HEK293 (cell line): Measurements from ENCODE around the gene ZNF460.

Source experiments
- EGR2 ChIP-seq: fragments of 450-650 bp; formaldehyde crosslinking; IDR thresholded peaks from 2 replicates; pipeline ENCODE4 v1.5.1; 2016; ENCODE audit warnings: low read depth, missing biosample characterization, missing genetic modification characterization
- HIC1 ChIP-seq: fragments of 450-650 bp; formaldehyde crosslinking; IDR thresholded peaks from 2 replicates; pipeline ENCODE4 v1.5.1; 2016; ENCODE audit warnings: missing biosample characterization, missing genetic modification characterization
- KLF10 ChIP-seq: fragments of 450-650 bp; IDR thresholded peaks from 2 replicates; pipeline ENCODE4 v1.5.1; 2018; ENCODE audit warnings: missing biosample characterization, mild to moderate bottlenecking, missing genetic modification characterization
- WT1 ChIP-seq: fragments of 450-650 bp; formaldehyde crosslinking; IDR thresholded peaks from 2 replicates; pipeline ENCODE4 v1.5.1; 2016; ENCODE audit warnings: missing biosample characterization, missing genetic modification characterization
- ZBTB48 ChIP-seq: fragments of 450-650 bp; formaldehyde crosslinking; IDR thresholded peaks from 2 replicates; pipeline ENCODE4 v1.5.1; 2016; ENCODE audit warnings: missing biosample characterization, missing genetic modification characterization
- ZEB2 ChIP-seq: fragments of 450-650 bp; formaldehyde crosslinking; IDR thresholded peaks from 2 replicates; pipeline ENCODE4 v1.5.1; 2016; ENCODE audit warnings: missing biosample characterization, missing genetic modification characterization
- ZFP3 ChIP-seq: fragments of 450-650 bp; formaldehyde crosslinking; IDR thresholded peaks from 2 replicates; pipeline ENCODE4 v1.5.1; 2016; ENCODE audit warnings: low read depth, missing biosample characterization, missing genetic modification characterization
- ZFP41 ChIP-seq: fragments of 450-650 bp; formaldehyde crosslinking; IDR thresholded peaks from 2 replicates; pipeline ENCODE4 v1.5.1; 2016; ENCODE audit warnings: missing biosample characterization, missing genetic modification characterization, borderline replicate concordance
- ZNF146 ChIP-seq: fragments of 450-650 bp; formaldehyde crosslinking; IDR thresholded peaks from 2 replicates; pipeline ENCODE4 v1.5.1; 2016; ENCODE audit warnings: missing biosample characterization, missing genetic modification characterization
- ZNF16 ChIP-seq: fragments of 450-650 bp; formaldehyde crosslinking; IDR thresholded peaks from 2 replicates; pipeline ENCODE4 v1.5.1; 2016; ENCODE audit warnings: low read depth, missing biosample characterization, missing genetic modification characterization
- ZNF19 ChIP-seq: fragments of 450-650 bp; formaldehyde crosslinking; IDR thresholded peaks from 2 replicates; pipeline ENCODE4; 2016; ENCODE audit warnings: missing biosample characterization, missing genetic modification characterization, low read depth
- ZNF214 ChIP-seq: fragments of 450-650 bp; formaldehyde crosslinking; IDR thresholded peaks from 2 replicates; pipeline ENCODE4 v1.5.1; 2017; ENCODE audit warnings: missing biosample characterization, mild to moderate bottlenecking, missing genetic modification characterization, borderline replicate concordance
- ZNF221 ChIP-seq: fragments of 450-650 bp; formaldehyde crosslinking; IDR thresholded peaks from 2 replicates; pipeline ENCODE4 v1.5.1; 2017; ENCODE audit warnings: missing biosample characterization, missing genetic modification characterization, borderline replicate concordance
- ZNF223 ChIP-seq: fragments of 450-650 bp; formaldehyde crosslinking; IDR thresholded peaks from 2 replicates; pipeline ENCODE4 v1.5.1; 2016; ENCODE audit warnings: missing biosample characterization, missing genetic modification characterization
- ZNF23 ChIP-seq: fragments of 450-650 bp; formaldehyde crosslinking; IDR thresholded peaks from 2 replicates; pipeline ENCODE4 v1.5.1; 2016; ENCODE audit warnings: missing biosample characterization, missing genetic modification characterization, borderline replicate concordance
- ZNF311 ChIP-seq: fragments of 450-650 bp; formaldehyde crosslinking; IDR thresholded peaks from 2 replicates; pipeline ENCODE4 v1.5.1; 2017; ENCODE audit warnings: missing biosample characterization, missing genetic modification characterization, borderline replicate concordance
- ZNF341 ChIP-seq: fragments of 450-650 bp; formaldehyde crosslinking; IDR thresholded peaks from 2 replicates; pipeline ENCODE4; 2016; ENCODE audit warnings: low read depth, missing biosample characterization, missing genetic modification characterization
- ZNF350 ChIP-seq: fragments of 450-650 bp; formaldehyde crosslinking; IDR thresholded peaks from 2 replicates; pipeline ENCODE4 v1.5.0; 2017; ENCODE audit warnings: missing biosample characterization, mild to moderate bottlenecking, missing genetic modification characterization
- ZNF391 ChIP-seq: fragments of 450-650 bp; formaldehyde crosslinking; IDR thresholded peaks from 2 replicates; pipeline ENCODE4 v1.5.1; 2016; ENCODE audit warnings: low read depth, missing biosample characterization, missing genetic modification characterization, borderline replicate concordance
- ZNF416 ChIP-seq: fragments of 450-650 bp; formaldehyde crosslinking; IDR thresholded peaks from 2 replicates; pipeline ENCODE4 v1.5.1; 2016; ENCODE audit warnings: missing biosample characterization, missing genetic modification characterization
- ZNF488 ChIP-seq: fragments of 450-650 bp; formaldehyde crosslinking; IDR thresholded peaks from 2 replicates; pipeline ENCODE4 v1.5.1; 2016; ENCODE audit warnings: missing biosample characterization, missing genetic modification characterization
- ZNF548 ChIP-seq: fragments of 450-650 bp; formaldehyde crosslinking; IDR thresholded peaks from 2 replicates; pipeline ENCODE4 v1.5.1; 2016; ENCODE audit warnings: missing biosample characterization, missing genetic modification characterization
- ZNF561 ChIP-seq: fragments of 450-650 bp; IDR thresholded peaks from 2 replicates; pipeline ENCODE4 v1.5.1; 2018; ENCODE audit warnings: missing biosample characterization, missing genetic modification characterization, borderline replicate concordance
- ZNF701 ChIP-seq: fragments of 450-650 bp; formaldehyde crosslinking; IDR thresholded peaks from 2 replicates; pipeline ENCODE4 v1.5.1; 2016; ENCODE audit warnings: missing biosample characterization, missing genetic modification characterization
- ZNF76 ChIP-seq: fragments of 450-650 bp; formaldehyde crosslinking; IDR thresholded peaks from 2 replicates; pipeline ENCODE4; 2016; ENCODE audit warnings: low read depth, missing biosample characterization, missing genetic modification characterization, borderline replicate concordance
- TF ChIP-seq, protein P1 (sequence below): fragments of 450-650 bp; formaldehyde crosslinking; IDR thresholded peaks from 2 replicates; pipeline ENCODE4 v1.5.1; 2016; ENCODE audit warnings: missing biosample characterization, missing genetic modification characterization
- TF ChIP-seq, protein P2 (sequence below): fragments of 450-650 bp; IDR thresholded peaks from 2 replicates; pipeline ENCODE4 v1.5.1; 2018; ENCODE audit warnings: missing biosample characterization, missing genetic modification characterization
- TF ChIP-seq, protein P3 (sequence below): fragments of 450-650 bp; formaldehyde crosslinking; optimal IDR thresholded peaks from 2 replicates; pipeline ENCODE3; 2016; ENCODE audit warnings: missing biosample characterization, mild to moderate bottlenecking, missing genetic modification characterization
- TF ChIP-seq, protein P4 (sequence below): fragments of 450-650 bp; formaldehyde crosslinking; IDR thresholded peaks from 2 replicates; pipeline ENCODE4 v1.5.1; 2016; ENCODE audit warnings: missing biosample characterization, missing genetic modification characterization, low read depth

Gene ZNF460

GRCh38 chr19:57320180-57321084, 40.1 kb downstream of the ZNF460 start, which contains the start of gene ZNF543 (continued):
- TF ChIP-seq, protein P1, sequence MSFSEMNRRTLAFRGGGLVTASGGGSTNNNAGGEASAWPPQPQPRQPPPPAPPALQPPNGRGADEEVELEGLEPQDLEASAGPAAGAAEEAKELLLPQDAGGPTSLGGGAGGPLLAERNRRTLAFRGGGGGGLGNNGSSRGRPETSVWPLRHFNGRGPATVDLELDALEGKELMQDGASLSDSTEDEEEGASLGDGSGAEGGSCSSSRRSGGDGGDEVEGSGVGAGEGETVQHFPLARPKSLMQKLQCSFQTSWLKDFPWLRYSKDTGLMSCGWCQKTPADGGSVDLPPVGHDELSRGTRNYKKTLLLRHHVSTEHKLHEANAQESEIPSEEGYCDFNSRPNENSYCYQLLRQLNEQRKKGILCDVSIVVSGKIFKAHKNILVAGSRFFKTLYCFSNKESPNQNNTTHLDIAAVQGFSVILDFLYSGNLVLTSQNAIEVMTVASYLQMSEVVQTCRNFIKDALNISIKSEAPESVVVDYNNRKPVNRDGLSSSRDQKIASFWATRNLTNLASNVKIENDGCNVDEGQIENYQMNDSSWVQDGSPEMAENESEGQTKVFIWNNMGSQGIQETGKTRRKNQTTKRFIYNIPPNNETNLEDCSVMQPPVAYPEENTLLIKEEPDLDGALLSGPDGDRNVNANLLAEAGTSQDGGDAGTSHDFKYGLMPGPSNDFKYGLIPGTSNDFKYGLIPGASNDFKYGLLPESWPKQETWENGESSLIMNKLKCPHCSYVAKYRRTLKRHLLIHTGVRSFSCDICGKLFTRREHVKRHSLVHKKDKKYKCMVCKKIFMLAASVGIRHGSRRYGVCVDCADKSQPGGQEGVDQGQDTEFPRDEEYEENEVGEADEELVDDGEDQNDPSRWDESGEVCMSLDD (tag by site-specific recombination): no peak
- TF ChIP-seq ZNF701 (tag by site-specific recombination) (no peak), ZNF146 (no peak), ZNF214 (tag by site-specific recombination) (no peak), ZNF311 (tag by site-specific recombination) (no peak), WT1 (tag by site-specific recombination) (no peak), HIC1 (no peak), ZNF23 (no peak), ZNF223 (tag by site-specific recombination) (no peak), ZNF548 (tag by site-specific recombination) (no peak), ZNF416 (tag by site-specific recombination) (no peak), ZNF16 (no peak), ZNF350 (tag by site-specific recombination) (no peak), ZBTB48 (tag by site-specific recombination) (no peak), ZNF341 (tag by site-specific recombination) (peak; percentile 82), EGR2 (0 out of 2 replicates have a peak, but pooled peaks have one; percentile 25), ZNF488 (tag by site-specific recombination) (no peak), ZNF76 (peak; percentile 66), ZNF221 (tag by site-specific recombination) (no peak), ZNF391 (tag by site-specific recombination) (0 out of 2 replicates have a peak, but pooled peaks have one; percentile 35), KLF10 (tag by site-specific recombination) (no peak), ZNF561 (tag by site-specific recombination) (0 out of 2 replicates have a peak, but pooled peaks have one; percentile 31), ZFP41 (tag by site-specific recombination) (no peak), ZEB2 (tag by site-specific recombination) (0 out of 2 replicates have a peak, but pooled peaks have one; percentile 12), ZFP3 (tag by site-specific recombination) (no peak), ZNF19 (tag by site-specific recombination) (no peak)
- TF ChIP-seq, protein P2, sequence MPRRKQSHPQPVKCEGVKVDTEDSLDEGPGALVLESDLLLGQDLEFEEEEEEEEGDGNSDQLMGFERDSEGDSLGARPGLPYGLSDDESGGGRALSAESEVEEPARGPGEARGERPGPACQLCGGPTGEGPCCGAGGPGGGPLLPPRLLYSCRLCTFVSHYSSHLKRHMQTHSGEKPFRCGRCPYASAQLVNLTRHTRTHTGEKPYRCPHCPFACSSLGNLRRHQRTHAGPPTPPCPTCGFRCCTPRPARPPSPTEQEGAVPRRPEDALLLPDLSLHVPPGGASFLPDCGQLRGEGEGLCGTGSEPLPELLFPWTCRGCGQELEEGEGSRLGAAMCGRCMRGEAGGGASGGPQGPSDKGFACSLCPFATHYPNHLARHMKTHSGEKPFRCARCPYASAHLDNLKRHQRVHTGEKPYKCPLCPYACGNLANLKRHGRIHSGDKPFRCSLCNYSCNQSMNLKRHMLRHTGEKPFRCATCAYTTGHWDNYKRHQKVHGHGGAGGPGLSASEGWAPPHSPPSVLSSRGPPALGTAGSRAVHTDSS: no peak
- TF ChIP-seq, protein P3, sequence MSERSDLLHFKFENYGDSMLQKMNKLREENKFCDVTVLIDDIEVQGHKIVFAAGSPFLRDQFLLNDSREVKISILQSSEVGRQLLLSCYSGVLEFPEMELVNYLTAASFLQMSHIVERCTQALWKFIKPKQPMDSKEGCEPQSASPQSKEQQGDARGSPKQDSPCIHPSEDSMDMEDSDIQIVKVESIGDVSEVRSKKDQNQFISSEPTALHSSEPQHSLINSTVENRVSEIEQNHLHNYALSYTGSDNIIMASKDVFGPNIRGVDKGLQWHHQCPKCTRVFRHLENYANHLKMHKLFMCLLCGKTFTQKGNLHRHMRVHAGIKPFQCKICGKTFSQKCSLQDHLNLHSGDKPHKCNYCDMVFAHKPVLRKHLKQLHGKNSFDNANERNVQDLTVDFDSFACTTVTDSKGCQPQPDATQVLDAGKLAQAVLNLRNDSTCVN (tag by site-specific recombination): peak; percentile 62
- TF ChIP-seq, protein P4, sequence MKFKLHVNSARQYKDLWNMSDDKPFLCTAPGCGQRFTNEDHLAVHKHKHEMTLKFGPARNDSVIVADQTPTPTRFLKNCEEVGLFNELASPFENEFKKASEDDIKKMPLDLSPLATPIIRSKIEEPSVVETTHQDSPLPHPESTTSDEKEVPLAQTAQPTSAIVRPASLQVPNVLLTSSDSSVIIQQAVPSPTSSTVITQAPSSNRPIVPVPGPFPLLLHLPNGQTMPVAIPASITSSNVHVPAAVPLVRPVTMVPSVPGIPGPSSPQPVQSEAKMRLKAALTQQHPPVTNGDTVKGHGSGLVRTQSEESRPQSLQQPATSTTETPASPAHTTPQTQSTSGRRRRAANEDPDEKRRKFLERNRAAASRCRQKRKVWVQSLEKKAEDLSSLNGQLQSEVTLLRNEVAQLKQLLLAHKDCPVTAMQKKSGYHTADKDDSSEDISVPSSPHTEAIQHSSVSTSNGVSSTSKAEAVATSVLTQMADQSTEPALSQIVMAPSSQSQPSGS: peak; percentile 99
